GM21381 (cell line): Measurements from ENCODE around the gene HMCES.
"Not testable (repeated sequence)": the region's sequence is repeated elsewhere in the genome, so short reads cannot be mapped to it uniquely, and the experiment has no call there.

ENCODE experiments used
- ATAC-seq: cut with Tn5 transposase; IDR thresholded peaks from one replicate; pipeline ENCODE4 v1.9.1; 2021; ENCODE audit warnings: mild to moderate bottlenecking, moderate library complexity; ENCODE audit not compliant: unreplicated experiment

Gene HMCES

DNA sequence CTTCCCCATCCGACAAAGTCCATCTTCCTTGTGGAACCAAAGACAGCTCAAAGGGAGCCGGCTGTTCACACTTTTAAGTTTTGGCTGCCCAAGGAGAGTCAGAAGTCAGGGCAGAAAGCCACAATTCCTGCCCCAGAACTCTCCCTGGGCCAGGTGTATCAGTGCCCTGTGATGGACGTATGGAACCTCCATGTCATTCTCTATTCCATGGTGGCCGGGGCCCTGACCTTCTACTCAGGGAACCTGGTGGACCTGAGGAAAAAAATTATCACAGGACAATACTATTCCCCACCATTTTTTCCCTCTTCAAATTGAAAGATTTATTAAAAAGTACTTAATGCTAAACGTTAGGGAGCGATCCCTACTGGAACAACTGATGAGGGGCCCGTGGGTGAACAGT is 66.6 kb downstream of the HMCES start:
- no peak for ATAC-seq

DNA sequence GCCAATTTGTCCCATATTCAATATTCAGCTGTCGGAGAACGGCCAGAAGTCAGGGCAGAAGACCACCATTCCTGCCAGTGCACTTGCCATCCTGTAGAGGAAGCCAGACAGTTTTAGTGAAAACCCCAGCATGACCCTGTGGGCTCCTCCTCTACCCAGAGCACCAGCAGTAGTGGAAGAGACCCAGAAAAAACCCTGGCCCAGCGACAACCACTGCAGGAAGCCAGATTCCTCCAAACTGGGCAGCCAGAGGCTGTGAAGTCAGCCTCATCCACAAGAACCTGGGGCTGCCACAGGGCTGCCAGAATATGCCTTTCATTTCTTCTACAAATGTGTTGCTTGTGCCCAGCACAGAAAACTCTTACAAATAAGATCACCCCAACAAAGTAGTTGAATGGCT is 67.3 kb downstream of the HMCES start:
- no peak for ATAC-seq

DNA sequence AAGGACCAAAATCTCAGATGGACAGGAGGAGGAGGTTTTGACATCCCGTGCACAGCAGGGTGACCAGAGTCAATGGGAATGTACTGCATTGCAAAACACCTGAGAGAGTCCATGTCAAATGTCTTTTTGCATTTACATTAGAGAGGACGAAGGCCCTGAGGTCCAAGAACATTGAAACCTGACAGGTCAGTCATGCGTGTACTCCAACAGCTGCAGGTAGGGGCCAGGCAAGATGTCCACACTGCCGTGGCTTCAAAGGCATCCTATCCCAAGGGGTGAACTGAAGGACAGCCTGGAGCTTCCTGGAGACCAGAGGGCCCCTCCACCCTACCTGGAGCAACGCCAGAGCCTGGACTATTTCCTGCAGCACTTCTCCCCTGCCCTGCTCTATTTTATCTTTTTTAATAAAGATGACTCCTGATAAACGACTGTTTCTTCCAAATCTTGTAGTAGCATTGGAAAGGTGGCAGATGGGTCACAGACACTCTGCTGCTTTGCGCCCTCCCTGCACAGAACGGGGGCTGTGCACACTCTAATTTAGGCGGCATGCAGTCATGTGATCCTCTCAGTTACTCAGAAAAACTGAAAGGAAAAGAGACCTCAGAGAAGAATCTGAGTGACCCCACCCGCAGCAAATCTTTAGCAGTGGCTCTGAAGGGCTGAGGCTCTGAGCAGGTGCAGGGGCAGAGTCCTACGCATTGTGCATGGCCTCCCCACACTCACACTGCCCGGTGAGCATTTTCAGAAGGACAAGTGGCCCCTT is 68.2 kb downstream of the HMCES start:
- no peak for ATAC-seq

DNA sequence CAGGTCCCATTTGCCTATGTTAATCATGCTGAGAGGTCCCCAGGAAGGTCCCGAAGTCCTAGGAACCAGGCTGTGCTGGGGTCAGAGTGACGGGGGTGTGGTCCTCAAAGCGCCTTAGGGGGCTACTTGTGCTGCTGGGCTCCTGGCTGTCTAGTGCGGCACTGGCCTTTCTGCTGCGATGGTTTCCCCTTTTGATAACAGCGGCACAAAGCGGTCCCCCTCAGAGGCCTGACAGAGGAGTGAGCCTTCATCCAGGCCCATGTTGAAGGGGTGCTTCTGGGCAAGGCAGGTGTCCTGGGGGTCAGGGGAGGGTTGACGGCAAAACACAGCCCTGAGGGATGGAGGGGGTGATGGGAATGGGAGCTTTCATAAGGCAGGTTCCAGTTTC is 68.8 kb downstream of the HMCES start:
- no peak for ATAC-seq

GRCh38 chr3:129348734-129349133 is 70.1 kb downstream of the HMCES start:
- no peak for ATAC-seq

DNA sequence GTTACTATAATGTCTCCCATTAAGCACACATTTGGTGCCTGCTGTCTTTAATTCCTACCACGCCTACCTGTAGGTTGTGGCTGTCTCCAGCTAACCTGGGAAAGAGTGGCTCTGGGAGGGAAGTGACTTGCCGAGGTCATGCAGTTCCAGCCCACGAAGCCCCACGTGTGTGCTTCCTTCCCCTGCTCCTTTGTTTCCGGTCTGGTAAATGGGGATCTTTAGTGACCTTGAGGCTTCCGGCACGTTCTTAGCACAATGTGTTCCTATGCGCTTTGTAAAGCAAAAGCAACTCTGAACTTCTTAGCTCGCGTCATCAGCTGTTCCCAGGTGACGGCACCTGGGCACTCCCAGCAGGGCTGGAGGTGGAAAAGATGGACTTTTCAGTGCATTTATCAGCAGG is 70.5 kb downstream of the HMCES start:
- not testable (repeated sequence) for ATAC-seq

- no peak for ATAC-seq
Observed at GRCh38 chr3:129349791-129350190, 71.1 kb downstream of the HMCES start.

DNA sequence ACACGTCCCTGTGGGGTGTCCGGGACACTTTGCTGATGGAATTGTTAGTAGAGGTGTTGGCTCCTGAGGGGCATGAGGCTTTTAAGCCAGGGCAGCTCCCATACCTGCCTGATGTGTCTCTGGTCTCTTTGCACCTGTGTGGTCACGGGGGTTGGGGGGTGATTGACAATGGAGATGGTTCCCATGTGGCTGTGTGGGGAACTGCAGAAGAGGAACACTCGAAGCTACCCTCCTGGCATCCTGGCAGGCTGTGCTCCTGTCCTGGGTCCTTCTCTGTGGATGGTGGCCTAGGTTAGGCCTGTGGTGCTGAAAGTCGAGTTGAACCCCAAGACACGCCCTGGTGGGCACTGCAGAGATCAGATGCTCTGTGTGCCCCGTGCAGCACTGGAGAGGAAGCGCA is 73.4 kb downstream of the HMCES start:
- ATAC-seq = no peak

DNA sequence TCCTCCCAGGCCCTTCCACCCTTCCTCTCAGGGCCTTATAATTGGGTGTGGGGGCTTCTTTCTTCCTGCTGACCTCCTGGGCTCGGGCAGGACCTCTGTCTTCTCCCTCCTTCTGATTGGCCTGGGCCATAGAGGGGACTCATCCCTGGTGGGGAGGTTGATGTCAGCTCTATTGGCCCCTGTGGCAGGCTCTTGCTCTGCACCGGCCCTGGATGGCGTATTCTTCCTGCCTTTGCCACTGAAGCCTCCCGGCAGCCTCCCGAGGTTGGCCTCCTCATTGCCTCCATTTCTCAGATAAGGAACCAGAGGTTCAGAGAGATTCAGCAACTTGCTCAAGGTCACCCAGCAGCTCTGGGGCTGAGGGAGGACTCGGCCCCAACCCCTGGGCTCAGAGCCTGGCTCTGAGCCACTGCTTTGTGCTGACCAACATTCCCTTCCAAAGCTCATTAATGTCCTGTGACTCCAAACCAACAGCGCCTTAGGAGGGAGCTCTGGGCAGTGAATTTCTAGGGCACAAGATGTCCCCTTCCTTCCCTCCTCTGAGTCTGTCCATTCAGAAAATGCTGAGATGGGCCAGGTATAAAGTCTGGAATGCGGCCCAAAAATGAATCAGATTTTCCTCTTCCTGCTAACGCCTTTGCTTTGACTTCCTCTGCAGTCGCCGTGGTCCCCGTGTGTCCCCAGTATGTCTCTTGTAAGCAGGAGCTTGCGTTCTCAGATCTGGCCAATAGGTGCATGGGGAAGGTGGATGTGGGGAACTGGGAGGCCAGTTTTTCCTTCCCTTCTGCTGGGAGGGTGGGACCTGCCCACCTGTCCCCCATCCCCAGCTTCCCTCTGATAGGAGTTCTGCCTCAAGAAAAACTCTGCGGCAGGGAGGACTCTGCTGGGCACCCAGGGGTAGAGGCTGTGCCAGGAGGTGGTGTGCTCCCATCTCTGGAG is 74.2 kb downstream of the HMCES start:
- ATAC-seq = no peak

- no peak for ATAC-seq
Observed at GRCh38 chr3:129353589-129353941, 74.9 kb downstream of the HMCES start.
